ENCODE measurements around the gene FAXDC2. TPM values are rescaled to one million over a fixed set of nuclear protein-coding genes. Genes with fewer than 3 reads are reported as not detected.

FAXDC2 gene
- total and polyA plus RNA-seq, 2 of the 13 experiments (the other 11 are each of a cell fraction or from before 2014, with no cell fraction given): 4.7 to 58.8 TPM

- TF ChIP-seq THAP9 (CRISPR knock-in tag; IDR thresholded peaks at IDR 0.05; ENCODE audit: borderline replicate concordance) (no peak), MAX (IDR thresholded peaks at IDR 0.05) (no peak), ZNF101 (CRISPR knock-in tag; IDR thresholded peaks at IDR 0.05; ENCODE audit: borderline replicate concordance, low read depth) (no peak), SP4 (CRISPR knock-in tag; IDR thresholded peaks at IDR 0.05) (peak; percentile 40; the same call in 1 of the 2 replicates), ZNF407 (CRISPR knock-in tag; IDR thresholded peaks at IDR 0.05; ENCODE audit: not compliant biosample characterization) (no peak), MYPOP (CRISPR knock-in tag; IDR thresholded peaks at IDR 0.05) (no peak), ONECUT2 (CRISPR knock-in tag; IDR thresholded peaks at IDR 0.05) (no peak), USF2 (IDR thresholded peaks at IDR 0.05; ENCODE audit: low read depth, low read length) (no peak), USF2 (CRISPR knock-in tag; IDR thresholded peaks at IDR 0.05; ENCODE audit: borderline replicate concordance) (no peak), BORCS8-MEF2B (CRISPR knock-in tag; IDR thresholded peaks at IDR 0.05) (no peak)
Measured at GRCh38 chr5:154842689-154843530, 7.5 kb downstream of the FAXDC2 start (continued).

Data from HepG2 (cell line).